Adrenal gland (tissue), 12 donors: ENCODE measurements around the gene TRIP12. TPM values are rescaled to one million over a fixed set of nuclear protein-coding genes. Genes with fewer than 3 reads are reported as not detected.
"Not testable (repeated sequence)": the region's sequence is repeated elsewhere in the genome, so short reads cannot be mapped to it uniquely, and the experiment has no call there.

Source experiments
- DNase-seq, 7 donors: peaks; one replicate each; pipeline ENCODE4 v3.0.0-alpha.2; 2019 to 2020
- H3K27ac ChIP-seq, 5 donors: fragments of 200-600 bp; sonication (generic) in 4 of 5; 1 replicate in 3 of 5; 2 replicates in 2 of 5; pipeline versions ENCODE4 v1.5.1 to v1.8.0; 2016 to 2020; ENCODE audit warnings: mild to moderate bottlenecking in 1 of 5
- H3K27me3 ChIP-seq: fragments of 200-600 bp; 2 replicates; pipeline ENCODE4 v1.8.0; 2021
- H3K36me3 ChIP-seq, 2 donors: fragments of 200-600 bp; replicated peaks in 1 of 2; 1 replicate in 1 of 2; 2 replicates in 1 of 2; pipeline versions ENCODE4 v1.5.1 to v1.8.0; 2018 to 2022
- H3K4me1 ChIP-seq, 2 donors: fragments of 200-600 bp; replicated peaks in 1 of 2; 1 replicate in 1 of 2; 2 replicates in 1 of 2; pipeline versions ENCODE4 v1.5.1 to v1.8.0; 2018 to 2021
- H3K4me3 ChIP-seq, 4 donors: fragments of 200-600 bp; sonication (generic) in 3 of 4; one replicate each; pipeline ENCODE4 v1.5.1; 2016 to 2018
- H3K9me3 ChIP-seq, 3 donors: fragments of 200-600 bp; sonication (generic) in 1 of 3; replicated peaks in 1 of 3; 1 replicate in 2 of 3; 2 replicates in 1 of 3; pipeline versions ENCODE4 v1.5.1 to v1.8.0; 2016 to 2021
- CTCF ChIP-seq, 6 experiments: fragments of 450-650 bp in 4 of 6; fragments of 200-600 bp in 2 of 6; sonication (generic) in 1 of 6; IDR thresholded peaks; 1 replicate in 5 of 6; 2 replicates in 1 of 6; pipeline versions ENCODE4 v1.5.1 to v1.8.0; 2016 to 2021; ENCODE audit warnings: antibody characterized with exemption in 6 of 6, mild to moderate bottlenecking in 2 of 6, moderate library complexity in 1 of 6
- POLR2A ChIP-seq, 2 donors: fragments of 450-650 bp; IDR thresholded peaks; one replicate each; pipeline ENCODE4 v1.6.1; 2017; ENCODE audit warnings: antibody characterized with exemption in 2 of 2, mild to moderate bottlenecking in 2 of 2, moderate library complexity in 1 of 2
- WGBS, 4 donors: extraction: QIAGEN DNeasy Blood & Tissue Kit in 2 of 4; methylation state at CpG; one replicate each; pipeline versions ENCODE4 v1.1.5 to v1.1.7; 2013 to 2017; 5-methylcytosine and 5-hydroxymethylcytosine counted together
- intact Hi-C, 2 donors: fragments of 100-400 bp; cut with DNase I; formaldehyde crosslinking; loops; one replicate each; pipeline versions ENCODE4 v1.14.1 to v1.15.0; 2022 to 2023
- polyA plus RNA-seq, 3 donors: library from polyadenylated mRNA; stranded (reverse); fragments of 200-250 nt in 2 of 3; fragments of 350-450 nt in 1 of 3; fragmentation: Illumina TruSeq in 1 of 3; extraction: RNeasy Lipid Tissue Mini Kit (QIAGEN cat#74804) in 1 of 3; gene quantifications; one replicate each; pipeline ENCODE4 v1.2.3, GENCODE V29; 2013 to 2014
- total RNA-seq, 9 donors: library from RNA; depleted of rRNA in 4 of 9; stranded (reverse); fragments of >200 nt in 4 of 9; fragments of 120-200 nt in 1 of 9; fragmentation: NEBNext Ultra II Directional in 1 of 9; extraction: Animal tissue kit (Norgen Biotek cat#: 25700) in 1 of 9; gene quantifications; one replicate each; pipeline versions ENCODE4 v1.1.0 to v1.2.4, GENCODE V29; 2013 to 2023
- donor health status: healthy with polysubstance abuse.
- donor health status: Bipolar disorder and iron deficiency.
- donor health status: DM: yes; HTN: yes; CAD: no.
- donor health status: DM: no; HTN: no; CAD: no.
- donor health status: DM: no; HTN: no; CAD: no.
- donor health status: DM: yes; HTN: yes; CAD: no.

TRIP12 gene
- total and polyA plus RNA-seq, 12 donors = 15.5 to 242 (median 146) TPM

GRCh38 chr2:229909090-229909489, 12.7 kb downstream of the TRIP12 start:
- WGBS, 4 donors = 62 to 75% (median 66%) methylated on average over 2 of the region's 2 CpGs

GRCh38 chr2:229905601-229906000, 16.2 kb downstream of the TRIP12 start:
- intact Hi-C loops = no loop called here
- 78 to 83% (median 80%) methylated on average over 2 of the region's 2 CpGs for WGBS, 4 donors

More at GRCh38 chr2:229909090-229909489, 12.7 kb downstream of the TRIP12 start:
- intact Hi-C loops = no loop called here
- Histone ChIP-seq H3K4me3 (no peak overlapping the region), H3K4me1 (peaks cover 32 to 59% of the 10 kb centered on the region in 2 donors), H3K9me3 (no peaks in the 10 kb centered on the region), H3K27ac (no peak overlapping the region), H3K36me3 (peaks cover 0 to 11% of the 10 kb centered on the region in 2 donors), H3K27me3 (no peaks in the 10 kb centered on the region)
- no peak for DNase-seq
- TF ChIP-seq CTCF (IDR thresholded peaks at IDR 0.05) = no peak
- TF ChIP-seq POLR2A (IDR thresholded peaks at IDR 0.05) = no peak

GRCh38 chr2:229903037-229903436, 18.8 kb downstream of the TRIP12 start:
- Histone ChIP-seq H3K4me3 (no peak overlapping the region), H3K4me1 (peaks cover 12 to 35% of the 10 kb centered on the region in 2 donors), H3K27me3 (no peaks in the 10 kb centered on the region), H3K9me3 (no peaks in the 10 kb centered on the region), H3K27ac (no peak overlapping the region), H3K36me3 (peaks cover 0 to 20% of the 10 kb centered on the region in 2 donors)
- TF ChIP-seq POLR2A (IDR thresholded peaks at IDR 0.05) = no peak
- no peak for TF ChIP-seq CTCF (IDR thresholded peaks at IDR 0.05)
- no peak for DNase-seq
- WGBS, 4 donors = 83 to 93% (median 85%) methylated on average over 3 of the region's 3 CpGs
- intact Hi-C loops = no loop called here

More at GRCh38 chr2:229905601-229906000, 16.2 kb downstream of the TRIP12 start:
- Histone ChIP-seq H3K27ac (no peak overlapping the region), H3K36me3 (peaks cover 0 to 19% of the 10 kb centered on the region in 2 donors), H3K27me3 (no peaks in the 10 kb centered on the region), H3K4me1 (peaks cover 27 to 36% of the 10 kb centered on the region in 2 donors), H3K4me3 (no peak overlapping the region), H3K9me3 (no peaks in the 10 kb centered on the region)
- DNase-seq = no peak
- TF ChIP-seq CTCF (IDR thresholded peaks at IDR 0.05) = no peak
- no peak for TF ChIP-seq POLR2A (IDR thresholded peaks at IDR 0.05)

GRCh38 chr2:229901819-229902218, 20.0 kb downstream of the TRIP12 start:
- WGBS, 4 donors = 36 to 50% (median 45%) methylated on average over 3 of the region's 3 CpGs
- H3K27me3 ChIP-seq = no peaks in the 10 kb centered on the region
- no peak for TF ChIP-seq POLR2A (IDR thresholded peaks at IDR 0.05)
- no peak for TF ChIP-seq CTCF (IDR thresholded peaks at IDR 0.05)
- intact Hi-C loops = no loop called here
- DNase-seq = peak in 4 of 7 donors; percentile 37 to 56 (median 48)
- H3K27ac ChIP-seq = peak overlapping the region in 2 of 5 donors; percentile 33 to 66
- peaks cover 12 to 26% of the 10 kb centered on the region in 2 donors for H3K4me1 ChIP-seq
- H3K36me3 ChIP-seq = peaks cover 0 to 18% of the 10 kb centered on the region in 2 donors
- no peak overlapping the region for H3K4me3 ChIP-seq
- no peaks in the 10 kb centered on the region for H3K9me3 ChIP-seq

GRCh38 chr2:229900514-229900913, 21.3 kb downstream of the TRIP12 start:
- H3K27ac ChIP-seq, intact Hi-C loops, DNase-seq, H3K9me3 ChIP-seq, H3K4me3 ChIP-seq, H3K27me3 ChIP-seq: not testable (repeated sequence)
- 91 to 96% (median 94%) methylated on average over 9 of the region's 9 CpGs for WGBS, 4 donors
- Histone ChIP-seq H3K36me3 (peaks cover 0 to 13% of the 10 kb centered on the region in 2 donors), H3K4me1 (peaks cover 12 to 26% of the 10 kb centered on the region in 2 donors)
